Breast epithelium (tissue), 3 donors: ENCODE measurements around the gene HHIP.

Experiments used
- CTCF ChIP-seq, 3 donors: fragments of 450-650 bp; IDR thresholded peaks; one replicate each; pipeline ENCODE4 v1.5.1; 2016 to 2017; ENCODE audit warnings: antibody characterized with exemption in 3 of 3, mild to moderate bottlenecking in 3 of 3, moderate library complexity in 3 of 3
- POLR2A ChIP-seq: fragments of 450-650 bp; IDR thresholded peaks from one replicate; pipeline ENCODE4 v1.6.1; 2016; ENCODE audit warnings: antibody characterized with exemption, mild to moderate bottlenecking, moderate library complexity

- TF ChIP-seq POLR2A (no peak), CTCF (IDR thresholded peaks at IDR 0.05) (no peak)
Observed at GRCh38 chr4:144645631-144646522, at the start of gene HHIP.
